ENCODE measurements around the gene LRRC28.

Gene LRRC28

DNA sequence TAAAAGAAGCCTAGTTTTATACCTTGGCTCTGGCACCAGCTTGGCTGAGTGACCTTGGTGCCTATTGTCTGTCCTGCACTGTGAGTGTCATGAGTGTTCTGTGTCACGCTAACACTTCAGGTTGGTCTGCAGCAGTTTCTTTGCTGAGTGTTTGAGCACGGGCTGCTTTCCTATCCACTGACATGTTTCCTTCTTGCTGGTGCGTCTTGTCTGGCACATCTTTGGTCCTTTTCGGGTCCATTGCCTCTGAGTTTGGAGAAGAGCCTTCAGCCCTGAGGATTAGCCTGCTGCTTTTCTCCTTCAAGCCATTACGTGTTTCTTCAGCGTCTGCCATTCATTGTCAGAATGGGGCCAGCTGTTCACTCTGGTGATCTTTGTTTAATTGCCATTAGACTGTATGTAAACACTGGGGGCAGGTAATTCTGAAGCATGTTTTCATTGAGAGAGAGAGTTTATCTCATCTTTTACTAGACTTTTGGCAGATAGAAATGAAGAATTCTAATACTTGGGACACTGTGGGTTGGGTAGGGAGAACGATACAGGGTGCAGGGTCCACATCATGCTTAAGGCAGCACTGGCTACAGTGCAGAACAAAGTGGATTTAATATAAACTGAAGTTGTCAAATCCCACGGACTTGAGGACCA, 55.5 kb downstream of the LRRC28 start:
- peaks cover 29% of the 10 kb centered on the region for H3K4me1 Mint-ChIP-seq
- H3K27me3 Mint-ChIP-seq (ENCODE audit: low read depth, poor library complexity), result peaks cover 2% of the 10 kb centered on the region
- H3K36me3 Mint-ChIP-seq (ENCODE audit: low read depth), result peaks cover 19% of the 10 kb centered on the region
- no peak for DNase-seq
- TF ChIP-seq, protein P1, sequence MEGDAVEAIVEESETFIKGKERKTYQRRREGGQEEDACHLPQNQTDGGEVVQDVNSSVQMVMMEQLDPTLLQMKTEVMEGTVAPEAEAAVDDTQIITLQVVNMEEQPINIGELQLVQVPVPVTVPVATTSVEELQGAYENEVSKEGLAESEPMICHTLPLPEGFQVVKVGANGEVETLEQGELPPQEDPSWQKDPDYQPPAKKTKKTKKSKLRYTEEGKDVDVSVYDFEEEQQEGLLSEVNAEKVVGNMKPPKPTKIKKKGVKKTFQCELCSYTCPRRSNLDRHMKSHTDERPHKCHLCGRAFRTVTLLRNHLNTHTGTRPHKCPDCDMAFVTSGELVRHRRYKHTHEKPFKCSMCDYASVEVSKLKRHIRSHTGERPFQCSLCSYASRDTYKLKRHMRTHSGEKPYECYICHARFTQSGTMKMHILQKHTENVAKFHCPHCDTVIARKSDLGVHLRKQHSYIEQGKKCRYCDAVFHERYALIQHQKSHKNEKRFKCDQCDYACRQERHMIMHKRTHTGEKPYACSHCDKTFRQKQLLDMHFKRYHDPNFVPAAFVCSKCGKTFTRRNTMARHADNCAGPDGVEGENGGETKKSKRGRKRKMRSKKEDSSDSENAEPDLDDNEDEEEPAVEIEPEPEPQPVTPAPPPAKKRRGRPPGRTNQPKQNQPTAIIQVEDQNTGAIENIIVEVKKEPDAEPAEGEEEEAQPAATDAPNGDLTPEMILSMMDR (IDR thresholded peaks at IDR 0.05), result no peak
- H3K27ac Mint-ChIP-seq, result no peak overlapping the region
- H3K4me3 Mint-ChIP-seq, result no peak overlapping the region
- H3K9me3 Mint-ChIP-seq, result no peaks in the 10 kb centered on the region

DNA sequence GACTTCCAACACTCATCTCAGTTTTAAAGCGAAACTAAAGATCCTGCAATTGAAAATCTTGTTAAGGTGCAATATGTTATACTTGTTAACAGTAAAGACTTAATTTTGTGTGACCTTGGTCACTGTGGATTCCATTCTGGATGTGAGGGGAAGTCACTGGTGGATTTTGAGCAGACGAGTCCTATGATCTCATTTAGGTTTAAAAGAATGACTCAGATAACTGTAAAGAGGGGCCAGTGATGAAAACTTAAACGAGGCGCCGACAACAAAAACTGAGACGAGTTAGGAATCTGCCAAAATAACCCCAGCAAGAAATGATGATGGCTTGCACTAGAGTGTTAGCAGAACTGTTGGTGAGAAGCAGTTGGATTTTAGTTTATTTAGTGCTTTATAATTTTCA, 56.5 kb downstream of the LRRC28 start:
- peak overlapping the region; percentile 39 for H3K27ac Mint-ChIP-seq
- no peaks in the 10 kb centered on the region for H3K27me3 Mint-ChIP-seq (ENCODE audit: low read depth, poor library complexity)
- peaks cover 7% of the 10 kb centered on the region for H3K9me3 Mint-ChIP-seq
- H3K4me3 Mint-ChIP-seq, result no peak overlapping the region
- H3K36me3 Mint-ChIP-seq (ENCODE audit: low read depth), result peaks cover 21% of the 10 kb centered on the region
- peaks cover 29% of the 10 kb centered on the region for H3K4me1 Mint-ChIP-seq
- TF ChIP-seq, protein P1 (IDR thresholded peaks at IDR 0.05), result no peak
- DNase-seq, result no peak

DNA sequence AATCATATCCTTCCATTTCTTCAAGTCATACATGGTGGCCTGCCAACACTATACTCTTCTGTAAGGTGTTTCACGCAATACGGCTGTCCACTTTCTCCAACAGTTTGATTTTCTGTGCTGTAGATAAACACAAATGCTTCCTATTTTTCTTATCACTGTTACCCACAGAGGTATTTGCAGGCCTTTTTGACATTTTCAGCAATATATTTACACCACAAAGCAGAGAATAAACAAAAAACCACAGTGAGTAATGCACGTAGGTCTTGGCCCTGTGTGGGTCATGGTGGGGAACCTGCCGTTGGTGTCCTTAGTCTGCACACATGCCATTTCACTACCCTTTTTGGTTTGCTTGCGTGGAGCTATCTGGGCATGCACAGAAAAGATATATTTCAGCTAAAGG, 59.5 kb downstream of the LRRC28 start:
- Mint-ChIP-seq H3K27ac (peak overlapping the region; percentile 12), H3K9me3 (peaks cover 24% of the 10 kb centered on the region), H3K36me3 (ENCODE audit: low read depth) (peaks cover 36% of the 10 kb centered on the region), H3K4me3 (no peak overlapping the region), H3K27me3 (ENCODE audit: low read depth, poor library complexity) (no peaks in the 10 kb centered on the region), H3K4me1 (peaks cover 20% of the 10 kb centered on the region)
- TF ChIP-seq, protein P1 (IDR thresholded peaks at IDR 0.05), result no peak
- DNase-seq, result no peak

DNA sequence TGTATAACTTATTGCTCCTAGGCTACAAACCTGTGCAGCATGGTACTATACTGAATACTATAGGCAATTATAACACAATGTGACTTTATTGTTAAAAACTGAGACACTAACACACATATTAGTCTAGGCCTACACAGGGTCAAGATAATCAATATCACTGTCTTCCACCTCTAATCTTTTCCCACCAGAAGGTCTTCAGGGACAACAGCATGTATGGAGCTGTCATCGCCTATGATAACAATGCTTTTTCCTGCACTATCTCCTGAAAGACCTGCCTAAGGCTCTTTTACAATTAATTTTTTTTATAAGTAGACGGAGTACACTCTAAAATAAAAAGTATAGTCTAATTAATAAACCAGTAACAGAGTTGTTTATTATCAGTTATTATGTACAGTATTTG, 60.9 kb downstream of the LRRC28 start:
- H3K4me3 Mint-ChIP-seq, result no peak overlapping the region
- peaks cover 24% of the 10 kb centered on the region for H3K9me3 Mint-ChIP-seq
- TF ChIP-seq, protein P1 (IDR thresholded peaks at IDR 0.05), result no peak
- no peaks in the 10 kb centered on the region for H3K27me3 Mint-ChIP-seq (ENCODE audit: low read depth, poor library complexity)
- DNase-seq, result no peak
- H3K27ac Mint-ChIP-seq, result no peak overlapping the region
- peaks cover 5% of the 10 kb centered on the region for H3K4me1 Mint-ChIP-seq
- H3K36me3 Mint-ChIP-seq (ENCODE audit: low read depth), result peaks cover 36% of the 10 kb centered on the region

DNA sequence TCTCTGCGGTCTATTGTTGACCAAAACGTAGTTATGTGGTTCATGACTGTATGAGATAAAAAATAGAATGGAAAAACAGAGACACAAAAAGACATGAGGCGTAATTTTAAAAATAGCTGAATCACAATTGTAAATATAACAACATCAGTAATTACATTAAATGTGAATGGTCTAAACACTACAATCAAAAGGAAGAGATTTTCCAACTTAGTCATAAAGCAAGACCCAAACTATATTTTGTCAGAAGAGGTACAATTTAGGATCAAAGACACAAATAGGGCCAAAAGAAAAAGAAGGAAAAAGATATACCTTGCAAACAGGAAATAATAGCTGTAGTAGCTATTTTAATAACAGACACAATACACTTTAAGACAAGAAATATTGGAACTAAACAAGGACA, 61.5 kb downstream of the LRRC28 start:
- Mint-ChIP-seq H3K4me1 (no peaks in the 10 kb centered on the region), H3K9me3 (peaks cover 24% of the 10 kb centered on the region), H3K27me3 (ENCODE audit: low read depth, poor library complexity) (no peaks in the 10 kb centered on the region), H3K4me3 (no peak overlapping the region), H3K27ac (no peak overlapping the region), H3K36me3 (ENCODE audit: low read depth) (peaks cover 36% of the 10 kb centered on the region)
- TF ChIP-seq, protein P1 (IDR thresholded peaks at IDR 0.05), result no peak
- DNase-seq, result no peak

DNA sequence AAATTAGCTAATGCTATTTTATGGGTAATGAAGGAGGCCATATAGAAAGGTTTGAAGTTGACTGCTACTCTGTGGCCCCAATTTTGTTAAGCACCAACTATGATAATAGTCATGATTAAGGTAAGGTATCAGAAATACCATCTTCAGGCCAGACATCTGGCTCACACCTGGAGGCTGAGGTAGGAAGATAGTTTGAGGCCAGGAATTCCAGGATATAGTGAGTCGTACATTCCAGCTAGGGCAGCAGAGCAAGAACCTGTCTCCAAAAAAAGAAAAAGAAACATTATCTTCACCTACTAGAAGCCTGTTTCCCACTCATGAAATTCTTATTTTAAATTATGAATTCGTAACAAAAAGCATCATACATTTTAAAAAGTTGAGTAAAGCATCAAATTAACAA, 64.4 kb downstream of the LRRC28 start:
- Mint-ChIP-seq H3K9me3 (peaks cover 24% of the 10 kb centered on the region), H3K36me3 (ENCODE audit: low read depth) (peaks cover 23% of the 10 kb centered on the region), H3K27me3 (ENCODE audit: low read depth, poor library complexity) (no peaks in the 10 kb centered on the region), H3K4me3 (no peak overlapping the region), H3K4me1 (no peaks in the 10 kb centered on the region), H3K27ac (no peak overlapping the region)
- TF ChIP-seq, protein P1 (IDR thresholded peaks at IDR 0.05), result no peak
- DNase-seq, result no peak
